ENCODE measurements around the gene CKMT1B. TPM values are rescaled to one million over a fixed set of nuclear protein-coding genes. Genes with fewer than 3 reads are reported as not detected.
"Not testable (repeated sequence)": the region's sequence is repeated elsewhere in the genome, so short reads cannot be mapped to it uniquely, and the experiment has no call there.

Gene CKMT1B
- total RNA-seq, result 1 to 10 TPM in 3 of 4 donors, under 1 TPM in 1; 0.95 to 3.0 (median 2.6) TPM

DNA sequence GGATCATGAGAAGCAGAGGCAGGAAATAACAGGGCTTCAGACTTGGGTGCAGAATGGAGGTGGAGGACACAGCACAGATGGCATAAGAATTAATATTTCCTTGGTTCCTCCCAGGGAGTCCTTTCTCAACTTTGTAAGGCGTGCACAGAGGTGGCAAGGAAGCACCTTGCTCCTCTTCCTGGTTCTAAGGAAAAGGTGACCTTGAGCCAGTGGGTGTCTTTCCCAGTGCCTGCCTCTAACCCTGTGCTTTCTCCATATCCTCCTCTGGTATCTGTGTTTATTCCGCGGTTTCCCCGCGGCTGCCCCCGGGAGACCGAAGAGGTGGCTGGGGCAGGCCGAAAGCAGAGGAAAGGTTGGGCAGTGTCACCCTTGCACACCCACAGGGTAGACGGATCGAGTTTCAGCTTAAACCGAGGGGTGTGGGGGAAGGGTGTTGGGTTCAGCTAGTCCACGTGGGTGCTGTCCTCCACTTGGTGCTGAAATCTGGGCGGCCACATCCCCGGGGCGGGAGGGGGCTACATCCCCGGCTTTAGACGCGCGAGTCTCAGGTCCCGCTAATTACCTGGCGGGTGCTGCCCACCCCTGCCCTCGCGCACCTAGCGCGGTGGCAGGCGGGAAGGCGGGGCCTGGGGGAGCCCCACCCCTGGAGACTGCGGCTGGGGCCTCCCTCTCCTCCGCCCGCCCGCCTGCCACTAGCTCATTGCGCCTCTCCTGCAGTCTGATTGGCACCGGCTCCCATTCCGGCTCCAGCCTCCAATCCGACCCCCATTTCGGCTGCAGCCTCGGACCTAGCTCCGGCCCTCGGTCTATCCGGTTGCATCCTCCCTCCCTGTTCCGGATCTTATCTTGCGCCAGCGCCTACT is at the start of gene CKMT1B:
CKMT1B (plus strand) TSS at position 700 of the 863 bp plus-strand sequence. CDS start 192 bp downstream, outside the sequence.
- ATAC-seq (ENCODE audit: low FRiP score), result peak; percentile 46
- not testable (repeated sequence) for DNase-seq (ENCODE audit: low spot score)

DNA sequence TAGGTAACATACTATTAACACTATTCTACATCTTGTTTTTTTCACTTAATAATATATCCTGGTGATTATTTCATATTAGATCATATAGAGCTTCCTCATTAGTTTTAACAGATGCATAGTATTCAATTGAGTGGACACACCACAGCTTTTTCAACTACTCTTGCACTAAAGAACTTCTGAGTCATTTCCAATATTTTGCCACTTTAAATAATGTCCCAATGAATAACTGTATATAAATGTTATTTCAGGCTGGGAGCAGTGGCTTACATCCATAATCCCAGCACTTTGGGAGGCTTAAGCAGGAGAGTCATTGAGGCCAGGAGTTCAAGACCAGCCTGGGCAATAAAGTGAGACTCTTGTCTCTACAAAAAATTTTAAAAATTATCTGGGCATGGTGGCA is 49.6 kb upstream of the CKMT1B start:
- no peak for ATAC-seq (ENCODE audit: low FRiP score)

DNA sequence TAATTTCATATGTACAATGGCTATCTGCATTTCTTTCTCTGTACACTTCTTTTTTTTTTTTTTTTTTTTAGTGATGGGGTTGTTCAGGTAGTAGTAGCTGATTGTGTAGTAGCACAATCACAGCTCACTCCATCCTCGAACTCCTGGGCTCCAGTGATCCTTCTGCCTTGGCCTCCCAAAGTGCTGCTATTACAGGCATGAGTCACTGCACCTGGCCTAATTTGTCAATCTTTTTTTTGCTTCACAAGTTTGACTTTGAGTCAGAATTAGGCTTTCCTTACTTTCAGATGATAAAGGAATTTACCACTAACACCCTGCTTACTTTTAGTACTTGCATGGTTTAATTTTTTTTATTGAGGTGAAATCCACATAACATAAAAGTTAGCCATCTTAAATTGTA is 48.4 kb upstream of the CKMT1B start:
- DNase-seq (ENCODE audit: low spot score), result no peak

More for the DNA sequence above, 49.6 kb upstream of the CKMT1B start:
- no peak for DNase-seq (ENCODE audit: low spot score)
- TF ChIP-seq, protein P1, sequence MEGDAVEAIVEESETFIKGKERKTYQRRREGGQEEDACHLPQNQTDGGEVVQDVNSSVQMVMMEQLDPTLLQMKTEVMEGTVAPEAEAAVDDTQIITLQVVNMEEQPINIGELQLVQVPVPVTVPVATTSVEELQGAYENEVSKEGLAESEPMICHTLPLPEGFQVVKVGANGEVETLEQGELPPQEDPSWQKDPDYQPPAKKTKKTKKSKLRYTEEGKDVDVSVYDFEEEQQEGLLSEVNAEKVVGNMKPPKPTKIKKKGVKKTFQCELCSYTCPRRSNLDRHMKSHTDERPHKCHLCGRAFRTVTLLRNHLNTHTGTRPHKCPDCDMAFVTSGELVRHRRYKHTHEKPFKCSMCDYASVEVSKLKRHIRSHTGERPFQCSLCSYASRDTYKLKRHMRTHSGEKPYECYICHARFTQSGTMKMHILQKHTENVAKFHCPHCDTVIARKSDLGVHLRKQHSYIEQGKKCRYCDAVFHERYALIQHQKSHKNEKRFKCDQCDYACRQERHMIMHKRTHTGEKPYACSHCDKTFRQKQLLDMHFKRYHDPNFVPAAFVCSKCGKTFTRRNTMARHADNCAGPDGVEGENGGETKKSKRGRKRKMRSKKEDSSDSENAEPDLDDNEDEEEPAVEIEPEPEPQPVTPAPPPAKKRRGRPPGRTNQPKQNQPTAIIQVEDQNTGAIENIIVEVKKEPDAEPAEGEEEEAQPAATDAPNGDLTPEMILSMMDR (IDR thresholded peaks at IDR 0.05), result no peak

DNA sequence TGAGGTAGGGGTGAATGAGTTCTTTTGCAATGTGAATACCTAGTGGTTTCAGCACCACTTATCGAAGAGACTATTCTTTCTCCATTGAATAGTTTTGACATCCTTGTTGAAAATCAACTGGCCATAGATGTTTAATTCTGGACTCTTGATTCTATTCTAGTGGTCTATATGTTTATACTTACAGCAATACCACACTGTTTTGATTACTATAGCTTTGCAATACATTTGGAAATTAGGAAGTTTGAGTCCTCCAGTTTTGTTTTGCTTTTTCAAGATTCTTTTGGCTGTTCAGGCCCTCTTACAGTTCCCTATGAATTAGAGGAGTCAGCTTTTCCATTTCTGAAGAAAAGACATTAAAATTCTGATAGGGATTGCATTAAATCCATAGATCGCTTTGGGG is 46.3 kb upstream of the CKMT1B start:
- DNase-seq (ENCODE audit: low spot score), result no peak
- TF ChIP-seq, protein P1 (IDR thresholded peaks at IDR 0.05), result no peak
- ATAC-seq (ENCODE audit: low FRiP score), result no peak

More for the DNA sequence above, 48.4 kb upstream of the CKMT1B start:
- TF ChIP-seq, protein P1 (IDR thresholded peaks at IDR 0.05), result no peak
- ATAC-seq (ENCODE audit: low FRiP score), result no peak

DNA sequence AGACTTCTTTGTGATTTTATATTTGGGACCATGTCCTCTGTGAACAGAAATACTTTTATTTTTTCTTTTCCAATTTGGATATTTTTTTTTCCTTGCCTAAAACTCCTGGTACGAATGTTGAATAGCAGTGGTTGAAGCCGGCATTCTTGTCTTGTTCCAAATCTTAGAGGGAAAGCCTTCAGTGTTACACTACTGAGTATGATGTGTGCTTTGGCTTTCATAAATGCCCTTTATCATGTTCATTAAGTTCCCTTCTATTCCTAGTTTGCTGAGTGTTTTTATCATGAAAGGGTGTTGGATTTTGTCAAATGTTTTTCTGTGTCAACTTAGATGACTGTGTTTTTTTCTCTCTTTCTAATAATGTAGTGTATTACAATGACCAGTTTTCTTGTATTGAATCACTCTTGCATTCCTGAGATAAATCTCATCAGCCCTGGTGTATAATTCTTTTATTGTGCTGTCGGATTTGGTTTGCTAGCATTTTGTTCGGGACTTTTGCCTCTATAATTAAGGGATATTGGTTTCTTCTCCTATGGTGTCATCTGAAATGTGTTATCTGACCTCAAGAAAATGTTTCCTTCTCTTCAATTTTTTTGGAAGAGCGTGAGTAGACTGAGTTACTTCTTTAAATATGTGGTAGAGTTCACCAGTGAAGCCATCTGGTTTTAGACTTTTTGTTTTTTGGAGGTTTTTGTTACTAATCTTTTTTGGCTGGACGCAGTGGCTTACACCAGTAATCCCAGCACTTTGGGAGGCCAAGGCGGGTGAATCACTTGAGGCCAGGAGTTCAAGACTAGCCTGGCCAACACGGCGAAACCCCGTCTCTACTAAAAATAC is 43.1 kb upstream of the CKMT1B start:
- no peak for DNase-seq (ENCODE audit: low spot score)
- ATAC-seq (ENCODE audit: low FRiP score), result no peak
- TF ChIP-seq, protein P1 (IDR thresholded peaks at IDR 0.05), result no peak

DNA sequence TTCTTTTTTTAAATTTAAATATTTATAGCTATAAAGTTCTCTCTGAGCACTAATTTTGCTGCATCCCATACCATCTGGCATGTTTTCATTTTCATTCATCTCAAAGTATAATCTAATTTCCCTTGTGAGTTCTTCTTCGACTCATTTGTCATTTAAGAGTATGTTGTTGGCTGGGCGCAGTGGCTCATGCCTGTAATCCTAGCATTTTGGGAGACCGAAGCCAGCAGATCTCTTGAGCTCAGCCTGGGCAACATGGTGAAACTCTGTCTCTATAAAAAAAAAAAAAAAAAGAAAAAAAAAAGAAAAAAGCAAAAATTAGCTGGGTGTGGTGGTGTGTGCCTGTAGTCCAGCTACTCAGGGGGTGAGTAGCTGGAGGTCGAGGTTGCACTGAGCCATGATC is 41.6 kb upstream of the CKMT1B start:
- TF ChIP-seq, protein P1 (IDR thresholded peaks at IDR 0.05), result no peak
- no peak for DNase-seq (ENCODE audit: low spot score)
- ATAC-seq (ENCODE audit: low FRiP score), result no peak

DNA sequence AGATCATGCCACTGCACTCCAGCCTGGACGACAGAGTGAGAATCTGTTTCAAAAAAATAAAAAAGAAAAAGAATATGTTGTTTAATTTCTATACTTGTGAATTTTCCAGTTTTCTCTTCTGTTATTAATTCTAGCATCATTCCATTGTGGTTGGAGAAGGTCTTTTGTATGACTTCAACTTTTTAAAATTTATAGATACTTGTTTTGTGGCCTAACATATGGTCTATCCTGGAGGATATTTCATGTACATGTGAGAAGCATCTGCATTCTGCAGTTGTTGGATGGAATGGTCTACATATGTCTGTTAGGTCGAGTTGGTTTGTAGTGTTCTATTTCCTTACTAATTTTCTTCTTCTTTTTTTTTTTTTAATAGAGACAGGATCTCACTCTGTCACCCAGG is 40.8 kb upstream of the CKMT1B start:
- no peak for ATAC-seq (ENCODE audit: low FRiP score)
- no peak for DNase-seq (ENCODE audit: low spot score)
- TF ChIP-seq, protein P1 (IDR thresholded peaks at IDR 0.05), result no peak

DNA sequence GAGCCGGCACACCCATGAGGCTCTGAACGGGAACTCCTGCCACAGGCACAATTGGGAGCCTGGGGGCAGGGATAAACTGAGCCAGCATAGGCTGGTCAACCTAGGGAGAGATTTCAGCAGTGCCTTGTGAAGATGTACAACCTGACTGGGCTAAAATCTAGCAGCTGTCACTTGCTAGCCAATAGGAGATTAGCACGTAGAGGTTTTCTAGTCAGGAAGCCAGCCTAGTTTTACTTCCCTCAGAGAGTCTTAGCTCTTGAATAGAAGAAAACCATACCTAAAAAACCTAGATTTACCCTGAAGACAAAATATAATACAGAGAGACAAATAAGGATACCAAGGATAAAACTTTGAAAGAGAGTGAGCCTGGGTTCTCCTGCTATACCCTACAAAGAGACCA is 31.1 kb upstream of the CKMT1B start:
- DNase-seq (ENCODE audit: low spot score); ATAC-seq (ENCODE audit: low FRiP score): not testable (repeated sequence)

DNA sequence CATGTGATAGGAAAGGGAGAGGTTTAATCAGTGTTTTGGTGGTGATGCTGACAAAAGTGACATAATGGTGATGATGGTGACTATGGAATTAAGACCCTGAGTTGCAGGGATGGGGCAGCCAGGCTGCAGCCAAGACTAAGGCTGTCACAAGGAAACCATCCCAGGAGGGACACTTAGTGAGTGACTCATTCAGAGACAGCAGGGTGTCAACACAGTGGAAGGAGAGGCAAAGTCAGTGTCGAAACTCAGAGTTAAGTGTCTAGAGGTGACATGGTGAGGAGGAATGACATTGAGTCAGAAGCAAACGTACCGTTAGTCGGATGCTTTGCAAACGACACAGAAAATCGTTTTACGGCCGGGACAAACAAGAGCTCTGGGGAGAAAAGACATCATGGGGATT is 30.0 kb upstream of the CKMT1B start:
- DNase-seq (ENCODE audit: low spot score); ATAC-seq (ENCODE audit: low FRiP score): not testable (repeated sequence)

DNA sequence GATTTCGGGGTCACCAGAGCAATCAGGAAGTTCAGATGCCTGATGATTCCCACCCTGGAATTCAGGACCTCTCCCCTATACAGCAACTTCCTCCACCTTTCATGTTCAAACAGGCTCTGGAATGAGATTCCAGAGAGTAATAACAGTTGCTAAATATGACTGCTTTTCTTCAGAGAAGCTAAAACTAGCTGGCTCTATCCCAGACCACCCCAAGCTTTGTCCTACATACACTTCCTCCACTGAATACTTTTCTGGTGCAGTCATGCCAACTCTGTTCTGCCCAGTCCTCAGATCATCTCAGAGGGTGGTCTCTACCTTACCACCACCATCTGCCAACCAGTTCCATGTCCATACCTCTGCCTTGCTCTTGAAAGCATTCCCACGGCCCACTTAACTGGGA is 27.2 kb upstream of the CKMT1B start:
- DNase-seq (ENCODE audit: low spot score); ATAC-seq (ENCODE audit: low FRiP score): not testable (repeated sequence)

DNA sequence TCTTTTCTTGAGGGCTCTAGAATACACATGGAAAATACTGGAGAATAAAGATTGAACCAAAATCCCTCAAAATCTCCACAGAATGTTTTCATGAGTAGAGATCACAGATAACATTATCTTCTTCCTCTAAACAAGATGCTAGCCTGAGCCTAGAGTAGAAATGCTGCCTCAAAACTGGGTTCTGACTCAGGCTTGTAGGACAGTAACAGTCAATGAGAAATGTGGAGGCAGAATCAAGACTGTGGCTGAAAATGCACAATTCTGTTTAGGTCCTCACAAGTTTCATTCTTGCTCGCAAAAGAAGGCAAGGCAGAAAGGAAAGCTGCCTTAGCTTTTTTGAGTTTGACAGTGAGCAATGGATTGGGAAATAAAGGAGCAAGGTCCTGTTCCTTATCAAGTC is 19.2 kb upstream of the CKMT1B start:
- ATAC-seq (ENCODE audit: low FRiP score); DNase-seq (ENCODE audit: low spot score): not testable (repeated sequence)
